BJ (cell line): ENCODE data around the gene CSN1S1. TPM values are rescaled to one million over a fixed set of nuclear protein-coding genes. Genes with fewer than 3 reads are reported as not detected.

Experiments used
- CTCF ChIA-PET: fragments of 350-600 bp; formaldehyde crosslinking; extraction: SDS; loops from one replicate; lab custom pipeline; 2021; ENCODE audit warnings: antibody characterized with exemption, inconsistent platforms; lab: Yijun Ruan, JAX
- POLR2A ChIA-PET: fragments of 300-600 bp; sonication (Branson Sonifier 250); formaldehyde crosslinking; extraction: SDS; loops from one replicate; lab custom pipeline; 2021; ENCODE audit warnings: antibody characterized with exemption; lab: Charles Lee
- DNase-seq: peaks from one replicate; pipeline ENCODE4 v3.0.0-alpha.2; 2011; ENCODE audit warnings: low read depth
- H3K27me3 ChIP-seq: 2 replicates; pipeline ENCODE4 v1.6.0; 2011; ENCODE audit warnings: low read length; ENCODE audit not compliant: control insufficient read depth, insufficient read depth
- H3K36me3 ChIP-seq: 2 replicates; pipeline ENCODE4 v1.5.1; 2011; ENCODE audit warnings: low read length; ENCODE audit not compliant: control insufficient read depth, insufficient read depth
- H3K4me3 ChIP-seq: 2 replicates; pipeline ENCODE4 v1.5.1; 2011; ENCODE audit warnings: low read depth, mild to moderate bottlenecking, control low read depth, low read length
- CTCF ChIP-seq: IDR thresholded peaks from 2 replicates; pipeline ENCODE4 v1.5.1; 2011; ENCODE audit warnings: low read depth, mild to moderate bottlenecking, control low read depth, inconsistent platforms, low read length, moderate library complexity; ENCODE audit not compliant: insufficient read depth
- polyA plus RNA-seq: library from polyadenylated mRNA; depleted of rRNA; stranded (reverse); fragments of >200 nt; gene quantifications from 2 replicates; pipeline ENCODE4 v1.2.3, GENCODE V29; 2011; rRNA removed

CSN1S1 gene
- polyA plus RNA-seq, 1 experiment = not detected

- Histone ChIP-seq H3K36me3 (no peaks in the 10 kb centered on the region), H3K27me3 (no peaks in the 10 kb centered on the region), H3K4me3 (no peak overlapping the region)
- POLR2A ChIA-PET = no interaction called here
- DNase-seq = no peak
- TF ChIP-seq CTCF = no peak
- CTCF ChIA-PET = no interaction called here
Observed at GRCh38 chr4:69986663-69987062, 55.8 kb downstream of the CSN1S1 start.

GRCh38 chr4:69991016-69991415, 60.1 kb downstream of the CSN1S1 start:
- Histone ChIP-seq H3K36me3 (no peaks in the 10 kb centered on the region), H3K27me3 (no peaks in the 10 kb centered on the region), H3K4me3 (no peak overlapping the region)
- CTCF ChIA-PET = no interaction called here
- no peak for DNase-seq
- no peak for TF ChIP-seq CTCF
- POLR2A ChIA-PET = no interaction called here

GRCh38 chr4:69994782-69995181, 63.9 kb downstream of the CSN1S1 start:
- H3K4me3 ChIP-seq = no peak overlapping the region
- ChIA-PET POLR2A (no interaction called here), CTCF (no interaction called here)
- no peak for TF ChIP-seq CTCF
- DNase-seq = no peak
- H3K27me3 ChIP-seq = no peaks in the 10 kb centered on the region
- H3K36me3 ChIP-seq = no peaks in the 10 kb centered on the region

- no peak within 1 kb of the TSS for H3K4me3 ChIP-seq
- no peak for TF ChIP-seq CTCF
- no peaks in the 10 kb centered on the region for H3K27me3 ChIP-seq
- H3K36me3 ChIP-seq = no peaks in the 10 kb centered on the region
- DNase-seq = no peak
- ChIA-PET CTCF (no interaction called here), POLR2A (no interaction called here)
Observed at GRCh38 chr4:69995526-69996016, 64.7 kb downstream of the CSN1S1 start, which contains the start of gene STATH. Gene STATH, plus strand, starts transcription at chr4:69995966. Its CDS starts 2,472 bp downstream, at chr4:69998438.

Other genes starting within 250 kb of the CSN1S1 start
- gene SULT1B1, start 170.4 kb upstream of the CSN1S1 start, polyA plus RNA-seq = not detected in 2 replicates
- not detected in 2 replicates for gene SULT1E1, start 70.9 kb upstream of the CSN1S1 start, polyA plus RNA-seq
- not detected in 2 replicates for gene CSN2, start 34.7 kb downstream of the CSN1S1 start, polyA plus RNA-seq
- gene STATH, start 64.9 kb downstream of the CSN1S1 start, polyA plus RNA-seq = not detected in 2 replicates
- not detected in 2 replicates for gene HTN3, start 97.4 kb downstream of the CSN1S1 start, polyA plus RNA-seq
- not detected in 2 replicates for gene HTN1, start 119.4 kb downstream of the CSN1S1 start, polyA plus RNA-seq
- not detected in 2 replicates for gene PRR27, start 223.2 kb downstream of the CSN1S1 start, polyA plus RNA-seq